GM19099 (cell line): ENCODE measurements around the gene ZBTB48.

Experiments
- POLR2A ChIP-seq: IDR thresholded peaks from 3 replicates; pipeline ENCODE4 v1.6.1; 2011; ENCODE audit warnings: low read depth; ENCODE audit not compliant: insufficient read length; ENCODE audit errors: extremely low read depth

ZBTB48 gene

DNA sequence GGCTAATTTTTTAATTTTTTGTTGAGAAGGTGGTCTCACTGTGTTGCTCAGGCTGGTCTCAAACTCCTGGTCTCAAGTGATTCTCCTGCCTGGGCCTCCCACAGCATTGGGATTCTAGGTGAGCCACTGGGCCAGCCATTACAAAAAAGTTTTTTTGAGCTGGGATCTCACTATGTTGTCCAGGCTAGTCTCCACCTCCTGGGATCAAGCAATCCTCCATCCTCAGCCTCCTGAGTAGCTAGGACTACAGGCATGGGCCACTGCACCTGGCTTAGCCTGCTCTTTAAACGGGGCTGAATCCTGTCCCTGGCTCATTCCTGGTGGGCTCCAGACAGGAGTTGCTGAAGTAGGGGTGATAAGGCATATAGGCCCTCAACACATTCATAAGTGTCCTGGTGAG is 22.2 kb upstream of the ZBTB48 start:
- no peak for TF ChIP-seq POLR2A

DNA sequence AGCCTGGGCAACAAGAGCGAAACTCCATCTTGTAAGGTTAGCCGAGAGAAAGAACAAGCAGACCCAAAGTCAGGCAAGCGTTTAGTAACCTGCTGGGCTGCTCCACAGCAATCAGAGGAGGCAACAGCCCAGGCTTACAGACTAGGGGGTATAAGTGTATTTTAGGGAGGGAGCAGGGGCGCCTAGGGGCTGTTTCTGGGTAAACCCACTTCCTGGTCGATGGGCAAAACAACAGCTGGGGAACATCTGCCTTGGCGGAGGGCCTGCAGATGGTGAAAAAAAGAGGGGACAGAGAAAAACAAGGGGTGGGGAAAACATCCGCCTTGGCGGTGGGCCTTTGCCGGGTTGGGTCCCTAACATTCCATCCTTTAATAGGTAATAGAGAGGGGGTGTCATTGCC is 19.5 kb upstream of the ZBTB48 start:
- TF ChIP-seq POLR2A, result no peak

DNA sequence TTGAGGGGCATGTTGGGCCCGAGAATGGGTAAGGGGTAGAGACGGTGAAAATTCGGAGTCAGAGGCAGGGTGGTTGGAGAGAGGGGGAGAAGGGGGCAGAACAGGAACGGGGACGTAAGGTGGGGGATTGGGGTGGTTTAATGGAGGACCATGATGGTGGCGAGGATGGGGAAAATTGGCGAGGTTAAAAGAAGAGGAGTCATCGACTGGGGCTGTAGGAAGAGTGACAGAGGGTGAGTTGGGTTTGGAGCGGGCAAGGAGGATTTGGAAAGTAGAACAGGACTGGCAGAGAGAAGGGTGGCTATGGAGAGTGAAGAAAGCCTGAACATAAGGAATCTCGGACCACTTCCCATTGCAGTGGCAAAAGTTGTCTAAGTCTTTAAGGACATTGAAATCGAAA is 10.8 kb upstream of the ZBTB48 start:
- TF ChIP-seq POLR2A, result no peak

DNA sequence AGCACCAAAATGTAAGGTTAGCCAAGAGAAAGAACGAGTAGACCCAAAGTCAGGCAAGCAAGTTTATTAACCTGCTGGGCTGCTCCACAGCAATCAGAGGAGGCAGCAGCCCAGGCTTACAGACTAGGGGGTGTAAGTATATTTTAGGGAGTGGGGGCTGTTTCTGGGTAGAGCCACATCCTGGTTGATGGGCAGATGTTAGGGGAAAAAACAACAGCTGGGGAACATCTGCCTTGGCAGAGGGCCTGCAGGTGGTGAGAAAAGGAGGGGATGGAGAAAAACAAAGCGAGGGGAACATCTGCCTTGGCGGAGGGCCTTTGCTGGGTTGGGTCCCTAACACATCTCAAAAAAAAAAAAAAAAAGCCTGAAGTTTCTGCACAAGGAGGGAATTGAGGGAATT is 9.7 kb upstream of the ZBTB48 start:
- no peak for TF ChIP-seq POLR2A

DNA sequence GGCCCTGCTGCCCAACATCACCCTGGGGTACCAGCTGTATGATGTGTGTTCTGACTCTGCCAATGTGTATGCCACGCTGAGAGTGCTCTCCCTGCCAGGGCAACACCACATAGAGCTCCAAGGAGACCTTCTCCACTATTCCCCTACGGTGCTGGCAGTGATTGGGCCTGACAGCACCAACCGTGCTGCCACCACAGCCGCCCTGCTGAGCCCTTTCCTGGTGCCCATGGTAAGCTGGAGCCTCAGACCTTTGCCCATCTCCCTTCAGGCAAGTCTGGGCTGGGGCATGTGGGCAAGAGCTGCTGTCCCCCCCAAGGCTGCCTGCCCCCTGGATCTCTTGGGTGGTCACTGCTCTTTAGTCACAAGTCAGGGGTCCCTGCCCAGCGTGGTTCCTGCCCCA is 8.8 kb upstream of the ZBTB48 start:
- TF ChIP-seq POLR2A, result no peak

DNA sequence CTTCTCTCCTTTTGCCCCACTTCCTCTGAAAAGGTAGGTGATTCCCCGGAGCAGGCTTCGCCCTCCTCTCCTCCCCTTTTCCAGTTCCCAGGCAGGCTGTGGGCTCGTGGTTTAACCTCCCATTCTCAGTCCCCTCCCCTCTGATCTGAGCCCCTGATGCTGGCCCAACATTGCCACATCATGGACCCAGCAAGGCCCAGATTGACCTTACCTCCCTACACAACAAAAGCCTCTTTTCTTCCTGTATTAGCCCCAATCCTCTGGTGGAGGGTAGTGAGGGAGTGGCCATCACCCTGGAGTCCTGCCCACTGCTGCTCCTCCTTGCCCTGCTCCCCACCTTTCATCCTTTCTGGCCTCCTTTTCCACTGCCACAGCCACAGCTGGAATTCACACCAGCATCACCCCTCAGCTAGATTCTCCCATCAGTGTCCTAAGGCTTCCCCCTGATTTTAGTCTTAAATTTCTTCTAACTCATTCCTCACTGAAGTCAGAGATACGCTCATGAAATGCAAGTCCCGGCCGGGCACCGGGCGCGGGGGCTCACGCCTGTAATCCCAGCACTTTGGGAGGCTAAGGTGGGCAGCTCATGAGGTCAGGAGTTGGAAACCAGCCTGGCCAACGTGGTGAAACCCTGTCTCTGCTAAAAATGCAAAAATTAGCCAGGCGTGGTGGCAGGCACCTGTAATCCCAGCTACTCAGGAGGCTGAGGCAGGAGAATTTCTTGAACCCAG is 7.0 kb upstream of the ZBTB48 start:
- TF ChIP-seq POLR2A, result no peak

DNA sequence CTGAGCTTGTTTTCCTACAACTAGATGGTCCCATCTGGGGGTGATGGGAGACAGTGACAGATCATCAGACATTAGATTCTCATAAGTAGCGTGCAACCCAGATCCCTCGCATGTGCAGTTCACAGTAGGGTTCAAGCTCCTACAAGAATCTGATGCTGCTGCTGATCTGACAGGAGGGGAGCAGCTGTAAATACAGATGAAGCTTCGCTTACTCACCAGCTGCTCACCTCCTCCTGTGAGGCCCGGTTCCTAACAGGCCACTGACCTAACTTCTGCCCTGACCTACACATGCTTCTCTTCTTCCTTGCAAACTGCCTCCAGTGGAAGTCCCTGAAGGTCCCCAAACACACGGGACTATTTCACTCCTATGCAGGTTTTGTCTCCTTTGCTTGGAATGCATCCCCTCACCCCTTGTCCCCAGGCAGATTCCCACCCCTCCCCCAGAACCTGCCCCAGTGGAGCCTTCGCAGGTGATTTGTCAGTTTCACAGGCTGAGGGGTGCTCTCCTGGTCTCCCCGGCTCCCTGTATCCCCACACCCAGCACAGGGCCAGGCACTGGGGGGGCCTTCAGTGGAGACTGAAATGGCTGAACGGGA is 5.7 kb upstream of the ZBTB48 start:
- TF ChIP-seq POLR2A, result no peak

DNA sequence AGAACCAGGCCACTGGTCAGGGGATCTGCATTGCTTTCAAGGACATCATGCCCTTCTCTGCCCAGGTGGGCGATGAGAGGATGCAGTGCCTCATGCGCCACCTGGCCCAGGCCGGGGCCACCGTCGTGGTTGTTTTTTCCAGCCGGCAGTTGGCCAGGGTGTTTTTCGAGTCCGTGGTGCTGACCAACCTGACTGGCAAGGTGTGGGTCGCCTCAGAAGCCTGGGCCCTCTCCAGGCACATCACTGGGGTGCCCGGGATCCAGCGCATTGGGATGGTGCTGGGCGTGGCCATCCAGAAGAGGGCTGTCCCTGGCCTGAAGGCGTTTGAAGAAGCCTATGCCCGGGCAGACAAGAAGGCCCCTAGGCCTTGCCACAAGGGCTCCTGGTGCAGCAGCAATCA is 5.0 kb upstream of the ZBTB48 start:
- TF ChIP-seq POLR2A, result no peak

DNA sequence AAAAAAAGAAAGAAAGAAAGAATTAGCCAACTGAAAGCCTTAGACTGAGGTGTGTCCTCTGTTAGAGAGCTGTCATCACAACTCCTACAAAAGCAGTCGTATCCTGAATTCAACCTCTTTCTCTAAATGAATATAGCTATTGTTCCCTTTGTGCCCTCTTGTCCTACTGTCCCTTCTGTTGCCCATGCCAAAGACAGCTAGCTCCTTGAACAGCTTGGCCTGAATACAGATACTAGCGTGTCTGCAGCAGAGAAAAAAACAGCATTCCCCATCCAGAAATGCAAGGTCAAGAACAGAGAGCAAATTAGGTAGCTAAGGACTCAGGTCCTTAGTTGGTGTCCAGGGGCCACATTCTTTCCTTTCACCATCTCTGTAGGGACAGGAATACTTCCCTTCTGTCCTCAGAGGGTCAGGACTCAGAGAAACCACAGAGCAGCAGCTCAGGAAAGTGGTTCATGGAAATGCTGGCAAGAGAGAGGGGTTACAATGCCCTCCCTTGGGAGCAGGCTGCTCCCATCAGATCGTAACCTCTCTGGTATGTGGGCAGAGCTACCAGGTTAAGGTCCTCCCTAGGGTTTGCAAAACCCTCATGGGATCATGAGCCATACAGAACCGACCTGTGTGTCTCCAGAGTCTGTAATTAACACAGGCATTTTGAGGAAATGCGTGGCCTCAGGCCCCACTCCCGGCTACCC is 1.8 kb upstream of the ZBTB48 start:
- no peak for TF ChIP-seq POLR2A

DNA sequence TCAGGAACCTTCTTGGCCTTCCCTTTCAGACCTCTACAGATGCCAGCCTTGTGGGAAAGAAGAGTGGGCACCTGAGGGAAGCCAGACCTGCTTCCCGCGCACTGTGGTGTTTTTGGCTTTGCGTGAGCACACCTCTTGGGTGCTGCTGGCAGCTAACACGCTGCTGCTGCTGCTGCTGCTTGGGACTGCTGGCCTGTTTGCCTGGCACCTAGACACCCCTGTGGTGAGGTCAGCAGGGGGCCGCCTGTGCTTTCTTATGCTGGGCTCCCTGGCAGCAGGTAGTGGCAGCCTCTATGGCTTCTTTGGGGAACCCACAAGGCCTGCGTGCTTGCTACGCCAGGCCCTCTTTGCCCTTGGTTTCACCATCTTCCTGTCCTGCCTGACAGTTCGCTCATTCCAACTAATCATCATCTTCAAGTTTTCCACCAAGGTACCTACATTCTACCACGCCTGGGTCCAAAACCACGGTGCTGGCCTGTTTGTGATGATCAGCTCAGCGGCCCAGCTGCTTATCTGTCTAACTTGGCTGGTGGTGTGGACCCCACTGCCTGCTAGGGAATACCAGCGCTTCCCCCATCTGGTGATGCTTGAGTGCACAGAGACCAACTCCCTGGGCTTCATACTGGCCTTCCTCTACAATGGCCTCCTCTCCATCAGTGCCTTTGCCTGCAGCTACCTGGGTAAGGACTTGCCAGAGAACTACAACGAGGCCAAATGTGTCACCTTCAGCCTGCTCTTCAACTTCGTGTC is 995 bp upstream of the ZBTB48 start:
- TF ChIP-seq POLR2A, result no peak

DNA sequence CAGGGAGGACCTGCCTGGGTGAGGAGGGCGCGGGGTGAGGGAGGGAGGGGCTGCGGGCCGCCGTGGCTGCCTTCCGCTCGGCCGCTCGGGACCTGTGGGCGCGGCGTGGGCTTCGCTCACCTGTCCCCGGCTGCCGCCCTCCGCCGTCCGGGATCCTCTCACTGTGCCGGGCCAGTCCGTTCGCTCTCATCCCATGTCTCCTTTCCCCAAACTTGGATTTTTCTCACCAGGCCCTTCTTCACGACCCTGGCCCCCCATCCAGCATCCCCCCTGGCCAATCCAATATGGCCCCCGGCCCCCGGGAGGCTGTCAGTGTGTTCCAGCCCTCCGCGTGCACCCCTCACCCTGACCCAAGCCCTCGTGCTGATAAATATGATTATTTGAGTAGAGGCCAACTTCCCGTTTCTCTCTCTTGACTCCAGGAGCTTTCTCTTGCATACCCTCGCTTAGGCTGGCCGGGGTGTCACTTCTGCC is 362 bp downstream of the ZBTB48 start:
- no peak for TF ChIP-seq POLR2A

DNA sequence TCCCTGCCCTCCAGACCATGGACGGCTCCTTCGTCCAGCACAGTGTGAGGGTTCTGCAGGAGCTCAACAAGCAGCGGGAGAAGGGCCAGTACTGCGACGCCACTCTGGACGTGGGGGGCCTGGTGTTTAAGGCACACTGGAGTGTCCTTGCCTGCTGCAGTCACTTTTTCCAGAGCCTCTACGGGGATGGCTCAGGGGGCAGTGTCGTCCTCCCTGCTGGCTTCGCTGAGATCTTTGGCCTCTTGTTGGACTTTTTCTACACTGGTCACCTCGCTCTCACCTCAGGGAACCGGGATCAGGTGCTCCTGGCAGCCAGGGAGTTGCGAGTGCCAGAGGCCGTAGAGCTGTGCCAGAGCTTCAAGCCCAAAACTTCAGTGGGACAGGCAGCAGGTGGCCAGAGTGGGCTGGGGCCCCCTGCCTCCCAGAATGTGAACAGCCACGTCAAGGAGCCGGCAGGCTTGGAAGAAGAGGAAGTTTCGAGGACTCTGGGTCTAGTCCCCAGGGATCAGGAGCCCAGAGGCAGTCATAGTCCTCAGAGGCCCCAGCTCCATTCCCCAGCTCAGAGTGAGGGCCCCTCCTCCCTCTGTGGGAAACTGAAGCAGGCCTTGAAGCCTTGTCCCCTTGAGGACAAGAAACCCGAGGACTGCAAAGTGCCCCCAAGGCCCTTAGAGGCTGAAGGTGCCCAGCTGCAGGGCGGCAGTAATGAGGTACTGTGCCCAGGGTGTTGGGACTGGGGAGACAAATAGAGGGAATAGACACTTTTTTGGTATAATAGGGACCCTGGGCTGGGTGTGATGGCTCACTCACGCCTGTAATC is 1.0 kb downstream of the ZBTB48 start:
- TF ChIP-seq POLR2A, result no peak

DNA sequence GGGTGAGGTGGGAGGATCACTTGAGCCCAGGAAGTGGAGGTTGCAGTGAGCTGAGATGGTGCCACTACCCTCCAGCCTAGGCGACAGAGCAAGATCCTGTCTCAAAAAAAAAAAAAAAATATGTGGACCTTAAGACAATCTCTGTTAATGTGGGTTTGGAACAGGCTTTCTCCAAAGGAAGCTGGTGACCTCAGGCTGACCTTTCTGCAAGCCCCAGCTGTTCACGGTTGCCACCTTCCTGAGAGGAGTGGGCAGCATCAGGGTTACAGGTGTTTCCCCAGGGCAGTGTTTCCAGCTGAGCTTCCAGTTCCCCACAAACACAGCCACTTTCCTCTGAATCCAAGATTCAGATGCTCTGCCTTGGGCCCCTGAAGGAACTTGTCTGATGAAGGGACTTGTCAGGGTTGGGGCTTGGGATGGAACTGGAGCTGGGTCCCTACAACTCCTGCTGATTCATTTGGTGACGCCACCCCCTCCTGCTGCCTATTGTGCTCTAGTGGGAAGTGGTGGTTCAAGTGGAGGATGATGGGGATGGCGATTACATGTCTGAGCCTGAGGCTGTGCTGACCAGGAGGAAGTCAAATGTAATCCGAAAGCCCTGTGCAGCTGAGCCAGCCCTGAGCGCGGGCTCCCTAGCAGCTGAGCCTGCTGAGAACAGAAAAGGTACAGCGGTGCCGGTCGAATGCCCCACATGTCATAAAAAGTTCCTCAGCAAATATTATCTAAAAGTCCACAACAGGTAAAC is 1.9 kb downstream of the ZBTB48 start:
- no peak for TF ChIP-seq POLR2A

DNA sequence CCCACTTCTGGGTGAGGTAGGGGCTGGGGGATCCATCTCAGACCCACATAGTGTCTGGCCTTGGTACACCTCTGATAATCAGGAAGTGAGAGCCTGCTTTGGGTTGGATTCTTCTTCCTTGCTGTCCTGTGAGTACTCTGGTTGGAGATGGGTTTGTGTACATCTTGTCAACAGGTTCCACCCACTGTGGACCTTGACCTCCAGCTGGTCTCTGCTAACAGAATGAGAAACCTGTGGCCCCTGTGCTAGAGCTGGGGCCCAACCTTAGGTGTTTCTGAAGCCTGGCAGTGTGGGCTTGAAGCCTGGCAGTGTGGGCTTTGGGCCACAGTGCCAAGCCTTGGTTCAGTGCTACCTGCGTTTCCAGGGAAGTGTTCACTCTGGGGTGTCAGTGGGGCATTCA is 2.6 kb downstream of the ZBTB48 start:
- no peak for TF ChIP-seq POLR2A
